SH-SY5Y (cell line): ENCODE data around the gene SPI1.

Experiments
- GATA2 ChIP-seq: IDR thresholded peaks from 2 replicates; pipeline ENCODE4 v1.6.1; 2011; ENCODE audit warnings: mild to moderate bottlenecking, low read depth, low read length
- GATA3 ChIP-seq: IDR thresholded peaks from 2 replicates; pipeline ENCODE4 v1.6.1; 2011; ENCODE audit warnings: low read depth, mild to moderate bottlenecking, low read length, moderate library complexity

SPI1 gene

GRCh38 chr11:47366020-47366490, 12.3 kb downstream of the SPI1 start:
- no peak for TF ChIP-seq GATA2
- no peak for TF ChIP-seq GATA3

GRCh38 chr11:47361419-47361818, 16.9 kb downstream of the SPI1 start:
- TF ChIP-seq GATA2 (no peak), GATA3 (no peak)

DNA sequence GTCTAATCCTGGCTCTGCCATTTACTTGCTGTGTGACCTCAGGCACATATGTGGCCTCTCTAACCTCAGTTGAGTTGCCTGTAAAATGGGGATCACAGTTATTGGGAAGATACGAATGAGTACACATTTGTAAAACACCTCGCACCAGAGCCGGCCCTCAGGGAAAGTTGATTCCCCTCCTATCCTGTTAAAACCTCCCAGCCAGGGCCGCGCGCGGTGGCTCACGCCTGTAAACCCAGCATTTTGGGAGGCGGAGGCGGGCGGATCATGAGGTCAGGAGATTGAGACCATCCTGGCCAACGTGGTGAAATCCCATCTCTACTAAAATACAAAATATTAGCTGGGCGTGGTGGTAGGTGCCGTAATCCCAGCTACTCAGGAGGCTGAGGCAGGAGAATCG, 18.0 kb downstream of the SPI1 start:
- no peak for TF ChIP-seq GATA2
- TF ChIP-seq GATA3 = no peak

DNA sequence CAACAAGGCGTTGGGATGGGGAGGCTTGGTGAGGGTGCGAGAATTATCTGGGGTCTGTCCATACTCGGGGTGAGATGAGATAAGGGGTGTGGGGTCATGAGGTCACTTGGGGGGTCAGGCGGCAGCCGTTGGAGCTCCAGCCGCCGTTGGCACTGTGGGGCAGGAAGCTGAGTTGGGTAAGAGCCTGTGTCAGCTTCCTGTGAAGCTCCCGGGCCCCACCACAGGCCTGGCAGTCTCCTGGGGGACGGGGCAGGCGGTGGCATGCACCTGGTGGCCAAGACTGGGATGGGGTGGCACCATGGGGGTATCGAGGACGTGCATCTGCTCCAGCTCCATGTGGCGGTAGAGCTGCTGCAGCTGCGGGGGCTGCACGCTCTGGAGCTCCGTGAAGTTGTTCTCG, 18.8 kb downstream of the SPI1 start:
- no peak for TF ChIP-seq GATA3
- TF ChIP-seq GATA2 = no peak

DNA sequence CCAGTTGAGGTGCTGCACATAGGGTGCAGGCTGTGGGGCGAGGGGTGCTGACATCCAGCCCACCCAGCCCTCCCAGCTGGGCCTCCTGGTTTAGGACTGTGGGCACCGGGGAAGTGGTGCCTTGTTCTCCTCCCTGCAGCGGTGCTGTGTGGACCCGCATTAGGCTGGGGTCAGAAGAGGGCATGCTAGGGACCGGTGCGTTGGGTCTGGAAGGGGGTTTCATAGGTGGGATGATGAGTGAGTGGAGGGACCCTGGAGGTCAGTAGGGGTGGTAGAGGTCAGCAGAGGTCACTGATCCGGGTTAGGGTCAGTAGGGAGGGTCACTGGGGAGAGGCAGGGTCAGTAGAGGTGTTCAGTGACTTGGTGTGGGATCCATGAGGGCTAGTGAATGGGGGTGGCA, 19.2 kb downstream of the SPI1 start:
- TF ChIP-seq GATA3 (no peak), GATA2 (no peak)

GRCh38 chr11:47358731-47359051, 19.7 kb downstream of the SPI1 start:
- TF ChIP-seq GATA2 (no peak), GATA3 (no peak)

DNA sequence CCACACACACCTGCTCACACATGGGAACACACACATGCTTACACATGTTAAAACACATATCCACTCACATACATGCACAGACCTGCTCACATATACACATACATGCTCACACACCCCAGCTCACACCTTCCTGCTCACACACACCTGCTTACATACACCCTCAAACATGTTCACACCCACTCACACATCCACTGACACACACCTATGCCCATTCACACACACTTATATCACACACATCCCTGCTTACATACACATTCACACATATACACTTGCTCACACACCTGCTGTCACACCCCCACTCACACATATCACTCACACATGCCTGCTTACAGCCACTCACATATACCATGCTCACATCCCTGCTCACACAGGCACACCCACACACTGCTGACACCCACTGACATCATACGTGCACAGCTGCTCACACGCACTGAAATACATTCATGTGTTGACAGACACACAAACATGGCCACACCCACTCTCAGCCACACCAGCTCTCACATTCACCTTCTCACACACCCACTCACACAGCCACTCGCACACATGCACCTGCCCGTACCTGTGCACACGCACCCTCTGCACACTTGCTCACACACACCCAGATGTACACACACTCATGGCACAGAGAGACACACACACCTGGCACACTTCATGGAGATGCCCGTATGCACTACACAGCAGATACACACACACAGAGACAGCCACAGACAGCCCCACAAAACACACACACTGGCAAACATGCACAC, 20.2 kb downstream of the SPI1 start:
- TF ChIP-seq GATA3 (no peak), GATA2 (no peak)

GRCh38 chr11:47356998-47357329, 21.4 kb downstream of the SPI1 start:
- TF ChIP-seq GATA2 (no peak), GATA3 (no peak)

GRCh38 chr11:47356129-47356997, 22.0 kb downstream of the SPI1 start:
- no peak for TF ChIP-seq GATA2
- no peak for TF ChIP-seq GATA3

GRCh38 chr11:47355283-47356128, 22.8 kb downstream of the SPI1 start:
- TF ChIP-seq GATA3 (no peak), GATA2 (no peak)

DNA sequence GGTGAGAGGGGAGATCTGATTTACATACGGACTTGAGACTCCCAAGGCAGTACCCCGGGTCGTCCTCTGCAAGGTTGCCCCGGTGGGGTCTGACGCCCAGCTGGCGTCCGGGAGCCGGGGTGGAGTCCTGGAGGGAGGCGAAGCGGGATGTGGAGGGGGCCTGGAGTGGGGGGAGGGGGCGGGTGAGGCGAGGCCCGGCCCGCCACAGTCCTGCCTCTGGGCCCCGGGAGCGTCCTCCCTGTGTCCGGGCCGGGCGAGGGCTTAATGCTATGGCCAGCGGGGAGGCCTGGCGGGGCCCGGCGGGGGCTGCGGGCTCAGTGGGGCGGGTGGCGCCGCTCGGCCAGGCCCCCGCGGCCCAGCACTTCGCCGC, 23.4 kb downstream of the SPI1 start:
- TF ChIP-seq GATA3 (no peak), GATA2 (no peak)

DNA sequence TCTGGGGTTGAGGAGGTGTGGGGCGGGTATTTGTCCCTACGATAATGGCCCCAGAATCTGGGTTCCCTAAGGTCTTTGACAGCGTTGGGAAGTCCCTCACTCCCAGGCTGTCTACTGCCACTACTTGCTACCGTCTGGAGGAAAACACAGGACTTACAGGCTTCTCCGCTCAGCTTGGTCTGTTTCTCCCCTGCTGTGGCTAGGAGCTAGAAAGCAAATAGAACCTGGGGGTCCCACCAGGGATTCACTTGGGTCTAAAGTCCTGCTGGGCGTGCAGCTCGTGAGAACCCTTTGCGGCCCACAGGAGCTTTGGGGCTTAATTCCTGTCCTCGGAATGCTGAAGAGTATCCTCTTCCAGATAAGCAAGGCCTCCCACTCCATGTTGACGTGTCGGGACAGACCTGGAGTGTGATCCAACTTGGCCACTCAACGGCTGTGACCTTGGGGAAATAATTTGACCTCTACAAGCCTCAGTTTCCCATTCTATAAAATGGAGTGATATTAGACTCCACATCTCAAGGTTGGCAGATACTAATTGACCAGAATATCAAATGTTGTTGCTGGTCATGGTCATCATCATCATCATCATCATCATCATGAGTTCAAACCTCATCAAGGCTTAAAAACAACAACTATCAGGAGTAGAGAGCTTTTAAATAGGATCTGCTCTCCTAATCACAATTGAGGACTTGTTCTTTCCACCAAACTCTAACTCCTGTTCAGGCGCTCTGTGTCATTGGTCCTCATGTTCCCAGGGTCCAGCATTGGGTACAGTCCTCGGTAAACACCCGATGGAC, 24.2 kb downstream of the SPI1 start:
- no peak for TF ChIP-seq GATA3
- no peak for TF ChIP-seq GATA2

- no peak for TF ChIP-seq GATA2
- no peak for TF ChIP-seq GATA3
These were observed 25.8 kb downstream of the SPI1 start, which contains the start of gene MYBPC3 for GRCh38 chr11:47352556-47352955. TSS of gene MYBPC3 (minus strand) at chr11:47352702. CDS start at chr11:47352647, 55 bp downstream.
